SK-N-SH (cell line): ENCODE results near the gene HYAL3. TPM values are rescaled to one million over a fixed set of nuclear protein-coding genes. Genes with fewer than 3 reads are reported as not detected.

Source experiments
- CTCF ChIA-PET: fragments of 300-600, 350-600 bp; formaldehyde crosslinking; extraction: SDS; loops from one replicate; lab custom pipeline; 2021; lab: Yijun Ruan, JAX
- POLR2A ChIA-PET: fragments of 350-600 bp; sonication (Branson Sonifier 250); formaldehyde crosslinking; extraction: SDS; loops from one replicate; lab custom pipeline; 2020; ENCODE audit warnings: antibody characterized with exemption, inconsistent platforms; lab: Yijun Ruan, JAX
- DNase-seq: peaks from one replicate; pipeline ENCODE4 v3.0.0; 2012
- H2AFZ ChIP-seq: fragments of 200-600 bp; sonication (generic); 2 replicates; pipeline ENCODE4 v1.8.1; 2016; ENCODE audit warnings: antibody characterized with exemption, mild to moderate bottlenecking, low read depth
- H3F3A ChIP-seq: fragments of 200-600 bp; sonication (generic); replicated peaks from 2 replicates; pipeline ENCODE3; 2016; ENCODE audit warnings: antibody characterized with exemption, mild to moderate bottlenecking; ENCODE audit not compliant: insufficient read depth
- H3K27ac ChIP-seq, 2 experiments: fragments of 200-500 bp in 1 of 2; fragments of 200-600 bp in 1 of 2; sonication (Bioruptor generic) in 1 of 2; sonication (generic), shearing (Covaris generic) in 1 of 2; 2 replicates each; pipeline versions ENCODE4 v1.5.1 to v1.6.1; 2014 to 2016; ENCODE audit warnings: low read depth in 2 of 2, inconsistent platforms in 1 of 2, low read length in 1 of 2, mild to moderate bottlenecking in 1 of 2, mixed read lengths in 1 of 2
- H3K27me3 ChIP-seq: fragments of 200-600 bp; sonication (generic), shearing (Covaris generic); 2 replicates; pipeline ENCODE4 v1.6.1; 2016; ENCODE audit warnings: mixed run types; ENCODE audit not compliant: insufficient read depth
- H3K36me3 ChIP-seq, 2 experiments: fragments of 200-500 bp in 1 of 2; fragments of 200-600 bp in 1 of 2; sonication (Bioruptor generic) in 1 of 2; sonication (generic) in 1 of 2; replicated peaks in 1 of 2; 2 replicates each; pipeline versions ENCODE3 to v1.5.1; 2014 to 2016; ENCODE audit warnings: low read length in 1 of 2, mild to moderate bottlenecking in 1 of 2; ENCODE audit not compliant: insufficient read depth in 2 of 2, control insufficient read depth in 1 of 2
- H3K4me1 ChIP-seq, 2 experiments: fragments of 200-500 bp in 1 of 2; fragments of 200-600 bp in 1 of 2; sonication (Bioruptor generic) in 1 of 2; sonication (generic), shearing (Covaris generic) in 1 of 2; 2 replicates each; pipeline versions ENCODE4 v1.5.1 to v1.6.1; 2014 to 2016; ENCODE audit warnings: low read depth in 1 of 2, low read length in 1 of 2, mixed run types in 1 of 2; ENCODE audit not compliant: insufficient read depth in 2 of 2, control insufficient read depth in 1 of 2
- H3K4me2 ChIP-seq: fragments of 200-600 bp; sonication (generic), shearing (Covaris generic); 2 replicates; pipeline ENCODE4 v1.6.1; 2017; ENCODE audit warnings: mixed run types
- H3K4me3 ChIP-seq, 2 experiments: fragments of 200-500 bp in 1 of 2; fragments of 200-600 bp in 1 of 2; sonication (Bioruptor generic) in 1 of 2; sonication (generic), shearing (Covaris generic) in 1 of 2; 2 replicates each; pipeline versions ENCODE4 v1.5.1 to v1.8.1; 2014 to 2016; ENCODE audit warnings: low read depth in 2 of 2, inconsistent platforms in 1 of 2, low read length in 1 of 2, mild to moderate bottlenecking in 1 of 2, mixed read lengths in 1 of 2, moderate library complexity in 1 of 2
- H3K79me2 ChIP-seq: fragments of 200-600 bp; sonication (generic); 2 replicates; pipeline ENCODE4 v1.8.1; 2017; ENCODE audit warnings: mild to moderate bottlenecking; ENCODE audit not compliant: insufficient read depth
- H3K9ac ChIP-seq: fragments of 200-600 bp; sonication (generic); 2 replicates; pipeline ENCODE4 v1.6.1; 2017; ENCODE audit warnings: mixed run types
- H3K9me2 ChIP-seq: fragments of 200-600 bp; sonication (generic); 2 replicates; pipeline ENCODE4 v1.6.1; 2017; ENCODE audit warnings: mixed run types
- H3K9me3 ChIP-seq: fragments of 200-600 bp; sonication (generic); 2 replicates; pipeline ENCODE4 v1.6.1; 2017; ENCODE audit warnings: mixed run types, mild to moderate bottlenecking, moderate library complexity
- H4K20me1 ChIP-seq: fragments of 200-600 bp; sonication (generic); 2 replicates; pipeline ENCODE4 v1.6.1; 2017; ENCODE audit warnings: mild to moderate bottlenecking, mixed run types; ENCODE audit not compliant: insufficient read depth
- CHD2 ChIP-seq: fragments of 150-350 bp; IDR thresholded peaks from 2 replicates; pipeline ENCODE4 v1.6.1; 2018; ENCODE audit warnings: low read length; ENCODE audit not compliant: partially characterized antibody
- EP300 ChIP-seq, 2 experiments: IDR thresholded peaks; 2 replicates each; pipeline versions ENCODE4 v1.4.0 to v1.6.1; 2012; ENCODE audit warnings: borderline replicate concordance in 1 of 2, low read depth in 1 of 2, low read length in 1 of 2
- FOXJ3 ChIP-seq: sonication (generic); formaldehyde crosslinking; IDR thresholded peaks from 2 replicates; pipeline ENCODE4 v1.5.1; 2020; ENCODE audit warnings: mild to moderate bottlenecking, missing genetic modification reagents
- FOXM1 ChIP-seq: IDR thresholded peaks from 2 replicates; pipeline ENCODE4 v1.4.0; 2012; ENCODE audit warnings: low read depth, mild to moderate bottlenecking
- JUND ChIP-seq: IDR thresholded peaks from 2 replicates; pipeline ENCODE4 v1.4.0; 2012
- MXI1 ChIP-seq: IDR thresholded peaks from 2 replicates; pipeline ENCODE4 v1.6.1; 2012; ENCODE audit warnings: mild to moderate bottlenecking, low read depth, low read length, improper control_type of control experiment
- NRF1 ChIP-seq: IDR thresholded peaks from 2 replicates; pipeline ENCODE4 v1.6.1; 2012; ENCODE audit warnings: low read depth, mild to moderate bottlenecking, low read length
- POLR2AphosphoS5 ChIP-seq: IDR thresholded peaks from 2 replicates; pipeline ENCODE4 v1.6.1; 2012; ENCODE audit warnings: low read depth, low read length
- RAD21 ChIP-seq: IDR thresholded peaks from 2 replicates; pipeline ENCODE4 v1.6.1; 2012; ENCODE audit warnings: mild to moderate bottlenecking, low read length
- RCOR1 ChIP-seq: fragments of 150-350 bp; IDR thresholded peaks from 2 replicates; pipeline ENCODE4 v1.6.1; 2017; ENCODE audit warnings: antibody characterized with exemption, low read length
- RXRA ChIP-seq: IDR thresholded peaks from 2 replicates; pipeline ENCODE4 v1.4.0; 2012; ENCODE audit warnings: low read depth, mild to moderate bottlenecking, borderline replicate concordance
- SIN3A ChIP-seq: IDR thresholded peaks from 2 replicates; pipeline ENCODE4 v1.6.1; 2012; ENCODE audit warnings: low read depth, mild to moderate bottlenecking, low read length, moderate library complexity, borderline replicate concordance
- TAF1 ChIP-seq: IDR thresholded peaks from 2 replicates; pipeline ENCODE4 v1.6.1; 2012; ENCODE audit warnings: low read depth, mild to moderate bottlenecking, low read length, moderate library complexity, borderline replicate concordance
- TCF12 ChIP-seq: IDR thresholded peaks from 2 replicates; pipeline ENCODE4 v1.4.0; 2012
- YY1 ChIP-seq: IDR thresholded peaks from 2 replicates; pipeline ENCODE4 v1.4.0; 2012; ENCODE audit warnings: low read depth, mild to moderate bottlenecking
- WGBS: methylation state at CpG from one replicate; pipeline ENCODE4 v1.1.6; 2017; ENCODE audit warnings: low lambda C conversion rate; 5-methylcytosine and 5-hydroxymethylcytosine counted together
- polyA plus RNA-seq, 3 experiments: library from polyadenylated mRNA; depleted of rRNA; stranded (reverse); fragments of >200 nt; gene quantifications; 2 replicates each; pipeline ENCODE4 v1.2.3, GENCODE V29; 2012
- TF ChIP-seq, protein P1 (sequence below): IDR thresholded peaks from 2 replicates; pipeline ENCODE4 v1.4.0; 2012; ENCODE audit warnings: low read depth, borderline replicate concordance
- TF ChIP-seq, protein P2 (sequence below): IDR thresholded peaks from 2 replicates; pipeline ENCODE4; 2012
- TF ChIP-seq, protein P3 (sequence below): fragments of 150-350 bp; IDR thresholded peaks from 2 replicates; pipeline ENCODE4 v1.6.1; 2017; ENCODE audit warnings: antibody characterized with exemption, low read length, low read depth, borderline replicate concordance
- TF ChIP-seq, protein P4 (sequence below): fragments of 200-600 bp; sonication (generic); IDR thresholded peaks from 2 replicates; pipeline ENCODE4 v1.6.1; 2017; ENCODE audit warnings: antibody characterized with exemption, mild to moderate bottlenecking, moderate library complexity
- TF ChIP-seq, protein P5 (sequence below): IDR thresholded peaks from 2 replicates; pipeline ENCODE4 v1.6.1; 2012; ENCODE audit warnings: mild to moderate bottlenecking, low read depth, low read length, moderate library complexity

HYAL3 gene
- polyA plus RNA-seq, 1 of the 3 experiments (the other 2 are of a cell fraction): 7.8 TPM

DNA sequence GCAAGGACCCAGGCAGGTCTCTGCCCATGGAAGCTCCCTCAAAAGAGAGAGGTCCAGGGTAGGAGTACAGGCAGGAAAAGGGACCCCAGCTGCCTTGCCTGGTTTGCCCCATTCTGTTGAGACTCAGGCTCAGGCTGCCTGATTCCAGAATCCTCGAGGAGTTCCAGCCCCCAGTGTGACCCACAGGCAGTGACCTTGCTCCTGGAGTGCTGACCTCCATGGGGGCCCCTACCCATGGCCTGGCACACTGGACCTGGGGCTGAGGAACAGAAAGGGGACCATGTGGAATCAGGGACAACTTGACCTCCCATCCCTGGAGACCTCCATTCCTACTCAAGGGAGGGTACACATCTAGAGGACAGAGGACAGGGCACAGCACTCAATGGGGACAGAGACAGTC, 33.6 kb downstream of the HYAL3 start:
- H3K79me2 ChIP-seq: peaks cover 11% of the 10 kb centered on the region
- no peaks in the 10 kb centered on the region for H3K27me3 ChIP-seq
- no peak overlapping the region for H3K4me3 ChIP-seq
- 0 out of 2 replicates have a peak overlapping the region, but pooled peaks have one; percentile 41 for H3K9ac ChIP-seq
- H3K36me3 ChIP-seq: no peaks in the 10 kb centered on the region
- POLR2A ChIA-PET: no interaction called here
- H3K9me2 ChIP-seq: no peaks in the 10 kb centered on the region
- no peak for DNase-seq
- peak overlapping the region; percentile 78; the same call in 1 of the 2 replicates for H3K4me2 ChIP-seq
- peak overlapping the region in 1 of 2 experiments; percentile 83; a peak in 2 of 4 replicates for H3K27ac ChIP-seq
- TF ChIP-seq MXI1 (no peak), JUND (no peak), CHD2 (no peak), FOXJ3 (CRISPR knock-in tag) (no peak), YY1 (no peak), RXRA (no peak), RCOR1 (no peak), FOXM1 (no peak), TCF12 (no peak), POLR2AphosphoS5 (no peak), SIN3A (no peak), RAD21 (no peak), TAF1 (no peak), NRF1 (no peak), EP300 (IDR thresholded peaks at IDR 0.05; ENCODE audit: borderline replicate concordance in 1 of 2, low read depth in 1 of 2, low read length in 1 of 2) (no peak)
- TF ChIP-seq, protein P1, sequence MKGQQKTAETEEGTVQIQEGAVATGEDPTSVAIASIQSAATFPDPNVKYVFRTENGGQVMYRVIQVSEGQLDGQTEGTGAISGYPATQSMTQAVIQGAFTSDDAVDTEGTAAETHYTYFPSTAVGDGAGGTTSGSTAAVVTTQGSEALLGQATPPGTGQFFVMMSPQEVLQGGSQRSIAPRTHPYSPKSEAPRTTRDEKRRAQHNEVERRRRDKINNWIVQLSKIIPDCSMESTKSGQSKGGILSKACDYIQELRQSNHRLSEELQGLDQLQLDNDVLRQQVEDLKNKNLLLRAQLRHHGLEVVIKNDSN: no peak
- TF ChIP-seq, protein P2, sequence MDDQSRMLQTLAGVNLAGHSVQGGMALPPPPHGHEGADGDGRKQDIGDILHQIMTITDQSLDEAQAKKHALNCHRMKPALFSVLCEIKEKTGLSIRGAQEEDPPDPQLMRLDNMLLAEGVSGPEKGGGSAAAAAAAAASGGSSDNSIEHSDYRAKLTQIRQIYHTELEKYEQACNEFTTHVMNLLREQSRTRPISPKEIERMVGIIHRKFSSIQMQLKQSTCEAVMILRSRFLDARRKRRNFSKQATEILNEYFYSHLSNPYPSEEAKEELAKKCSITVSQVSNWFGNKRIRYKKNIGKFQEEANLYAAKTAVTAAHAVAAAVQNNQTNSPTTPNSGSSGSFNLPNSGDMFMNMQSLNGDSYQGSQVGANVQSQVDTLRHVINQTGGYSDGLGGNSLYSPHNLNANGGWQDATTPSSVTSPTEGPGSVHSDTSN: no peak
- TF ChIP-seq, protein P3, sequence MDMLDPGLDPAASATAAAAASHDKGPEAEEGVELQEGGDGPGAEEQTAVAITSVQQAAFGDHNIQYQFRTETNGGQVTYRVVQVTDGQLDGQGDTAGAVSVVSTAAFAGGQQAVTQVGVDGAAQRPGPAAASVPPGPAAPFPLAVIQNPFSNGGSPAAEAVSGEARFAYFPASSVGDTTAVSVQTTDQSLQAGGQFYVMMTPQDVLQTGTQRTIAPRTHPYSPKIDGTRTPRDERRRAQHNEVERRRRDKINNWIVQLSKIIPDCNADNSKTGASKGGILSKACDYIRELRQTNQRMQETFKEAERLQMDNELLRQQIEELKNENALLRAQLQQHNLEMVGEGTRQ: no peak
- TF ChIP-seq, protein P4, sequence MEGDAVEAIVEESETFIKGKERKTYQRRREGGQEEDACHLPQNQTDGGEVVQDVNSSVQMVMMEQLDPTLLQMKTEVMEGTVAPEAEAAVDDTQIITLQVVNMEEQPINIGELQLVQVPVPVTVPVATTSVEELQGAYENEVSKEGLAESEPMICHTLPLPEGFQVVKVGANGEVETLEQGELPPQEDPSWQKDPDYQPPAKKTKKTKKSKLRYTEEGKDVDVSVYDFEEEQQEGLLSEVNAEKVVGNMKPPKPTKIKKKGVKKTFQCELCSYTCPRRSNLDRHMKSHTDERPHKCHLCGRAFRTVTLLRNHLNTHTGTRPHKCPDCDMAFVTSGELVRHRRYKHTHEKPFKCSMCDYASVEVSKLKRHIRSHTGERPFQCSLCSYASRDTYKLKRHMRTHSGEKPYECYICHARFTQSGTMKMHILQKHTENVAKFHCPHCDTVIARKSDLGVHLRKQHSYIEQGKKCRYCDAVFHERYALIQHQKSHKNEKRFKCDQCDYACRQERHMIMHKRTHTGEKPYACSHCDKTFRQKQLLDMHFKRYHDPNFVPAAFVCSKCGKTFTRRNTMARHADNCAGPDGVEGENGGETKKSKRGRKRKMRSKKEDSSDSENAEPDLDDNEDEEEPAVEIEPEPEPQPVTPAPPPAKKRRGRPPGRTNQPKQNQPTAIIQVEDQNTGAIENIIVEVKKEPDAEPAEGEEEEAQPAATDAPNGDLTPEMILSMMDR: no peak
- TF ChIP-seq, protein P5, sequence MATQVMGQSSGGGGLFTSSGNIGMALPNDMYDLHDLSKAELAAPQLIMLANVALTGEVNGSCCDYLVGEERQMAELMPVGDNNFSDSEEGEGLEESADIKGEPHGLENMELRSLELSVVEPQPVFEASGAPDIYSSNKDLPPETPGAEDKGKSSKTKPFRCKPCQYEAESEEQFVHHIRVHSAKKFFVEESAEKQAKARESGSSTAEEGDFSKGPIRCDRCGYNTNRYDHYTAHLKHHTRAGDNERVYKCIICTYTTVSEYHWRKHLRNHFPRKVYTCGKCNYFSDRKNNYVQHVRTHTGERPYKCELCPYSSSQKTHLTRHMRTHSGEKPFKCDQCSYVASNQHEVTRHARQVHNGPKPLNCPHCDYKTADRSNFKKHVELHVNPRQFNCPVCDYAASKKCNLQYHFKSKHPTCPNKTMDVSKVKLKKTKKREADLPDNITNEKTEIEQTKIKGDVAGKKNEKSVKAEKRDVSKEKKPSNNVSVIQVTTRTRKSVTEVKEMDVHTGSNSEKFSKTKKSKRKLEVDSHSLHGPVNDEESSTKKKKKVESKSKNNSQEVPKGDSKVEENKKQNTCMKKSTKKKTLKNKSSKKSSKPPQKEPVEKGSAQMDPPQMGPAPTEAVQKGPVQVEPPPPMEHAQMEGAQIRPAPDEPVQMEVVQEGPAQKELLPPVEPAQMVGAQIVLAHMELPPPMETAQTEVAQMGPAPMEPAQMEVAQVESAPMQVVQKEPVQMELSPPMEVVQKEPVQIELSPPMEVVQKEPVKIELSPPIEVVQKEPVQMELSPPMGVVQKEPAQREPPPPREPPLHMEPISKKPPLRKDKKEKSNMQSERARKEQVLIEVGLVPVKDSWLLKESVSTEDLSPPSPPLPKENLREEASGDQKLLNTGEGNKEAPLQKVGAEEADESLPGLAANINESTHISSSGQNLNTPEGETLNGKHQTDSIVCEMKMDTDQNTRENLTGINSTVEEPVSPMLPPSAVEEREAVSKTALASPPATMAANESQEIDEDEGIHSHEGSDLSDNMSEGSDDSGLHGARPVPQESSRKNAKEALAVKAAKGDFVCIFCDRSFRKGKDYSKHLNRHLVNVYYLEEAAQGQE: no peak
- CTCF ChIA-PET: interaction anchor here (0.9 to 6.6 kb wide), 7 partner anchors 9 to 143 kb away, joined by 3 to 49 read pairs (median 10); no protein-coding TSS in a partner anchor
- no peaks in the 10 kb centered on the region for H3K9me3 ChIP-seq
- no peak overlapping the region for H2AFZ ChIP-seq
- H3K4me1 ChIP-seq: peaks cover 36 to 42% of the 10 kb centered on the region in 2 experiments; a peak in 3 of 4 replicates
- peaks cover 26% of the 10 kb centered on the region for H3F3A ChIP-seq
- no peaks in the 10 kb centered on the region for H4K20me1 ChIP-seq
- WGBS: 100% methylated on average over 1 of the region's 1 CpG
